Loucy (cell line): ENCODE measurements around the gene PKHD1.
A peak's percentile ranks its signal among the peaks of the same experiment; 100 is the strongest.

ENCODE experiments used
- CTCF ChIP-seq: fragments of 200-600 bp; sonication (generic); conservative IDR thresholded peaks from 2 replicates; pipeline ENCODE4 v1.5.1; 2014; ENCODE audit warnings: mild to moderate bottlenecking, antibody characterized with exemption, low read length
- EZH2phosphoT487 ChIP-seq: fragments of 200-600 bp; IDR thresholded peaks from 2 replicates; pipeline ENCODE4 v1.6.1; 2018; ENCODE audit warnings: antibody characterized with exemption, mild to moderate bottlenecking, moderate library complexity, borderline replicate concordance

GRCh38 chr6:51959744-51960383 lies 127.5 kb downstream of the PKHD1 start:
- TF ChIP-seq CTCF (peak; percentile 95), EZH2phosphoT487 (no peak)
